ENCODE measurements around the gene MYBPC3. TPM values are rescaled to one million over a fixed set of nuclear protein-coding genes. Genes with fewer than 3 reads are reported as not detected.

Gene MYBPC3
- total and polyA plus RNA-seq, 2 donors (not counting 1 experiment from before 2014, with no cell fraction given) = not detected

GRCh38 chr11:47348131-47348802 lies 4.2 kb downstream of the MYBPC3 start:
- TF ChIP-seq CTCF (conservative IDR thresholded peaks at IDR 0.05 in 1 of 2, IDR thresholded peaks at IDR 0.05 in 1 of 2; ENCODE audit: low read depth in 1 of 2, low read length in 2 of 2) = no peak
- TF ChIP-seq EZH2 (IDR thresholded peaks at IDR 0.05; ENCODE audit: low read length, missing control alignments) = no peak
- DNase-seq (ENCODE audit: low read depth in 2 of 2) = no peak
- Histone ChIP-seq H2AFZ (ENCODE audit: low read length) (no peak overlapping the region), H3K27ac (ENCODE audit: insufficient read depth, low read length) (no peak overlapping the region), H3K36me3 (ENCODE audit: control insufficient read depth, insufficient read depth, low read length) (no peaks in the 10 kb centered on the region), H3K9ac (ENCODE audit: insufficient read depth, low read length) (no peak overlapping the region), H3K4me2 (ENCODE audit: extremely low read depth, insufficient read depth, low read length) (no peak overlapping the region), H3K4me1 (ENCODE audit: control insufficient read depth, extremely low read depth, insufficient read depth, low read length) (no peaks in the 10 kb centered on the region), H3K27me3 (ENCODE audit: control insufficient read depth, insufficient read depth, low read length) (peaks cover 7% of the 10 kb centered on the region), H4K20me1 (ENCODE audit: control insufficient read depth, extremely low read depth, insufficient read depth, low read length) (no peaks in the 10 kb centered on the region), H3K9me3 (ENCODE audit: control insufficient read depth, insufficient read depth, low read depth, low read length) (no peaks in the 10 kb centered on the region), H3K4me3 (replicated peaks in 1 of 4; ENCODE audit: control extremely low read depth in 1 of 4, insufficient read depth in 1 of 4, low read depth in 3 of 4, low read length in 4 of 4) (no peak overlapping the region), H3K79me2 (ENCODE audit: control insufficient read depth, insufficient read depth, low read length) (no peaks in the 10 kb centered on the region)

GRCh38 chr11:47347137-47347536 lies 5.4 kb downstream of the MYBPC3 start:
- H3K79me2 ChIP-seq (ENCODE audit: control insufficient read depth, insufficient read depth, low read length) = no peaks in the 10 kb centered on the region
- no peaks in the 10 kb centered on the region for H3K9me3 ChIP-seq (ENCODE audit: control insufficient read depth, insufficient read depth, low read depth, low read length)
- peaks cover 7% of the 10 kb centered on the region for H3K27me3 ChIP-seq (ENCODE audit: control insufficient read depth, insufficient read depth, low read length)
- no peak for DNase-seq (ENCODE audit: low read depth in 2 of 2)
- no peak overlapping the region for H3K4me2 ChIP-seq (ENCODE audit: extremely low read depth, insufficient read depth, low read length)
- no peak overlapping the region for H3K9ac ChIP-seq (ENCODE audit: insufficient read depth, low read length)
- no peaks in the 10 kb centered on the region for H3K4me1 ChIP-seq (ENCODE audit: control insufficient read depth, extremely low read depth, insufficient read depth, low read length)
- H3K27ac ChIP-seq (ENCODE audit: insufficient read depth, low read length) = no peak overlapping the region
- no peak overlapping the region for H3K4me3 ChIP-seq (replicated peaks in 1 of 4; ENCODE audit: control extremely low read depth in 1 of 4, insufficient read depth in 1 of 4, low read depth in 3 of 4, low read length in 4 of 4)
- no peaks in the 10 kb centered on the region for H4K20me1 ChIP-seq (ENCODE audit: control insufficient read depth, extremely low read depth, insufficient read depth, low read length)
- no peaks in the 10 kb centered on the region for H3K36me3 ChIP-seq (ENCODE audit: control insufficient read depth, insufficient read depth, low read length)
- H2AFZ ChIP-seq (ENCODE audit: low read length) = no peak overlapping the region
- TF ChIP-seq CTCF (conservative IDR thresholded peaks at IDR 0.05 in 1 of 2, IDR thresholded peaks at IDR 0.05 in 1 of 2; ENCODE audit: low read depth in 1 of 2, low read length in 2 of 2) (no peak), EZH2 (IDR thresholded peaks at IDR 0.05; ENCODE audit: low read length, missing control alignments) (no peak)

- Histone ChIP-seq H3K4me2 (ENCODE audit: extremely low read depth, insufficient read depth, low read length) (no peak overlapping the region), H3K4me1 (ENCODE audit: control insufficient read depth, extremely low read depth, insufficient read depth, low read length) (no peaks in the 10 kb centered on the region), H3K79me2 (ENCODE audit: control insufficient read depth, insufficient read depth, low read length) (no peaks in the 10 kb centered on the region), H4K20me1 (ENCODE audit: control insufficient read depth, extremely low read depth, insufficient read depth, low read length) (no peaks in the 10 kb centered on the region), H3K27ac (ENCODE audit: insufficient read depth, low read length) (no peak overlapping the region), H3K9ac (ENCODE audit: insufficient read depth, low read length) (no peak overlapping the region), H2AFZ (ENCODE audit: low read length) (no peak overlapping the region), H3K27me3 (ENCODE audit: control insufficient read depth, insufficient read depth, low read length) (peaks cover 7% of the 10 kb centered on the region), H3K9me3 (ENCODE audit: control insufficient read depth, insufficient read depth, low read depth, low read length) (no peaks in the 10 kb centered on the region), H3K4me3 (replicated peaks in 1 of 4; ENCODE audit: control extremely low read depth in 1 of 4, insufficient read depth in 1 of 4, low read depth in 3 of 4, low read length in 4 of 4) (no peak overlapping the region), H3K36me3 (ENCODE audit: control insufficient read depth, insufficient read depth, low read length) (no peaks in the 10 kb centered on the region)
- no peak for DNase-seq (ENCODE audit: low read depth in 2 of 2)
- TF ChIP-seq EZH2 (IDR thresholded peaks at IDR 0.05; ENCODE audit: low read length, missing control alignments) (no peak), CTCF (conservative IDR thresholded peaks at IDR 0.05 in 1 of 2, IDR thresholded peaks at IDR 0.05 in 1 of 2; ENCODE audit: low read depth in 1 of 2, low read length in 2 of 2) (no peak)
Observed at GRCh38 chr11:47345890-47346563, 6.5 kb downstream of the MYBPC3 start.
